Fibroblast of villous mesenchyme (primary cell): ENCODE measurements around the gene MFSD12. TPM values are rescaled to one million over a fixed set of nuclear protein-coding genes. Genes with fewer than 3 reads are reported as not detected.
"Not testable (repeated sequence)": the region's sequence is repeated elsewhere in the genome, so short reads cannot be mapped to it uniquely, and the experiment has no call there.

ENCODE experiments used
- DNase-seq: peaks from one replicate; pipeline ENCODE4 v3.0.0-alpha.2; 2010; ENCODE audit warnings: low read depth
- H3K4me3 ChIP-seq: 2 replicates; pipeline ENCODE4 v1.5.1; 2011; ENCODE audit warnings: low read depth, mild to moderate bottlenecking, low read length
- CTCF ChIP-seq: IDR thresholded peaks from 2 replicates; pipeline ENCODE4 v1.5.1; 2012; ENCODE audit warnings: low read depth, mild to moderate bottlenecking, low read length; ENCODE audit not compliant: insufficient read depth
- total RNA-seq: library from RNA; depleted of rRNA; stranded (reverse); fragments of >200 nt; gene quantifications from 2 replicates; pipeline ENCODE4 v1.2.3, GENCODE V29; 2012

The MFSD12 gene
- total RNA-seq, 1 donor = 137 TPM

- no peak for DNase-seq
- H3K4me3 ChIP-seq = peak within 1 kb of the TSS; percentile 61
- no peak for TF ChIP-seq CTCF
These were observed 28.1 kb upstream of the MFSD12 start, which contains the start of gene GIPC3 for GRCh38 chr19:3585301-3586126. TSS of gene GIPC3 (plus strand) at chr19:3585478. CDS start at chr19:3585598, 120 bp downstream.

- not testable (repeated sequence) for H3K4me3 ChIP-seq, DNase-seq
These were observed 26.8 kb upstream of the MFSD12 start for GRCh38 chr19:3584036-3584802.

GRCh38 chr19:3581792-3582191 is 24.4 kb upstream of the MFSD12 start:
- DNase-seq = not testable (repeated sequence)

GRCh38 chr19:3580156-3580934 is 23.0 kb upstream of the MFSD12 start:
- H3K4me3 ChIP-seq = no peak overlapping the region
- TF ChIP-seq CTCF = no peak
- DNase-seq = peak; percentile 94

More at GRCh38 chr19:3581792-3582191, 24.4 kb upstream of the MFSD12 start:
- H3K4me3 ChIP-seq = not testable (repeated sequence)

GRCh38 chr19:3578390-3578789 is 21.0 kb upstream of the MFSD12 start:
- H3K4me3 ChIP-seq = no peak overlapping the region
- no peak for TF ChIP-seq CTCF
- DNase-seq = no peak

- TF ChIP-seq CTCF = no peak
- no peak for DNase-seq
These were observed 20.4 kb upstream of the MFSD12 start for GRCh38 chr19:3577723-3578344.

GRCh38 chr19:3576696-3577443 is 19.5 kb upstream of the MFSD12 start:
- TF ChIP-seq CTCF = no peak
- H3K4me3 ChIP-seq = peak overlapping the region; percentile 34
- peak; percentile 64 for DNase-seq

More at GRCh38 chr19:3577723-3578344, 20.4 kb upstream of the MFSD12 start:
- no peak overlapping the region for H3K4me3 ChIP-seq
